ENCODE measurements around the gene GARIN5A.

GARIN5A gene

GRCh38 chr19:50513746-50514345, 37.2 kb upstream of the GARIN5A start, which contains the start of gene ASPDH:
TSS of gene ASPDH (minus strand) at chr19:50513913. CDS start at chr19:50513823, 90 bp downstream.
- Histone ChIP-seq H3K9me2 (replicated peaks; ENCODE audit: control insufficient read depth, low read length) (no peaks in the 10 kb centered on the region), H4K20me1 (ENCODE audit: control insufficient read depth, insufficient read depth, low read depth, low read length) (no peaks in the 10 kb centered on the region), H3K9me3 (ENCODE audit: control insufficient read depth, insufficient read depth, low read length) (no peaks in the 10 kb centered on the region), H3F3A (ENCODE audit: control insufficient read depth, insufficient read depth) (no peaks in the 10 kb centered on the region), H3K36me3 (ENCODE audit: control insufficient read depth, low read length) (no peaks in the 10 kb centered on the region), H3K27ac (ENCODE audit: low read depth, low read length) (no peak within 1 kb of the TSS), H3K4me2 (ENCODE audit: low read length) (no peak within 1 kb of the TSS), H3K4me1 (ENCODE audit: control insufficient read depth, low read length) (peaks cover 14% of the 10 kb centered on the region), H3K79me2 (ENCODE audit: control insufficient read depth, low read length) (peaks cover 3% of the 10 kb centered on the region; the same call in 1 of the 2 replicates), H3K4me3 (ENCODE audit: low read length) (no peak within 1 kb of the TSS), H3K27me3 (ENCODE audit: control insufficient read depth, low read length) (no peaks in the 10 kb centered on the region)
- no peak for TF ChIP-seq EZH2phosphoT487 (IDR thresholded peaks at IDR 0.05; ENCODE audit: borderline replicate concordance, low read length)
- TF ChIP-seq, protein P1, sequence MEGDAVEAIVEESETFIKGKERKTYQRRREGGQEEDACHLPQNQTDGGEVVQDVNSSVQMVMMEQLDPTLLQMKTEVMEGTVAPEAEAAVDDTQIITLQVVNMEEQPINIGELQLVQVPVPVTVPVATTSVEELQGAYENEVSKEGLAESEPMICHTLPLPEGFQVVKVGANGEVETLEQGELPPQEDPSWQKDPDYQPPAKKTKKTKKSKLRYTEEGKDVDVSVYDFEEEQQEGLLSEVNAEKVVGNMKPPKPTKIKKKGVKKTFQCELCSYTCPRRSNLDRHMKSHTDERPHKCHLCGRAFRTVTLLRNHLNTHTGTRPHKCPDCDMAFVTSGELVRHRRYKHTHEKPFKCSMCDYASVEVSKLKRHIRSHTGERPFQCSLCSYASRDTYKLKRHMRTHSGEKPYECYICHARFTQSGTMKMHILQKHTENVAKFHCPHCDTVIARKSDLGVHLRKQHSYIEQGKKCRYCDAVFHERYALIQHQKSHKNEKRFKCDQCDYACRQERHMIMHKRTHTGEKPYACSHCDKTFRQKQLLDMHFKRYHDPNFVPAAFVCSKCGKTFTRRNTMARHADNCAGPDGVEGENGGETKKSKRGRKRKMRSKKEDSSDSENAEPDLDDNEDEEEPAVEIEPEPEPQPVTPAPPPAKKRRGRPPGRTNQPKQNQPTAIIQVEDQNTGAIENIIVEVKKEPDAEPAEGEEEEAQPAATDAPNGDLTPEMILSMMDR (IDR thresholded peaks at IDR 0.05; ENCODE audit: low read depth, low read length, poor library complexity, severe bottlenecking), result no peak

GRCh38 chr19:50512999-50513745, 36.5 kb upstream of the GARIN5A start:
- no peaks in the 10 kb centered on the region for H3K9me2 ChIP-seq (replicated peaks; ENCODE audit: control insufficient read depth, low read length)
- H3K4me3 ChIP-seq (ENCODE audit: low read length), result no peak overlapping the region
- peaks cover 3% of the 10 kb centered on the region; the same call in 1 of the 2 replicates for H3K79me2 ChIP-seq (ENCODE audit: control insufficient read depth, low read length)
- no peaks in the 10 kb centered on the region for H3F3A ChIP-seq (ENCODE audit: control insufficient read depth, insufficient read depth)
- H3K27me3 ChIP-seq (ENCODE audit: control insufficient read depth, low read length), result no peaks in the 10 kb centered on the region
- no peaks in the 10 kb centered on the region for H3K36me3 ChIP-seq (ENCODE audit: control insufficient read depth, low read length)
- no peaks in the 10 kb centered on the region for H3K9me3 ChIP-seq (ENCODE audit: control insufficient read depth, insufficient read depth, low read length)
- no peak overlapping the region for H3K27ac ChIP-seq (ENCODE audit: low read depth, low read length)
- H3K4me2 ChIP-seq (ENCODE audit: low read length), result no peak overlapping the region
- TF ChIP-seq, protein P1 (IDR thresholded peaks at IDR 0.05; ENCODE audit: low read depth, low read length, poor library complexity, severe bottlenecking), result no peak
- TF ChIP-seq EZH2phosphoT487 (IDR thresholded peaks at IDR 0.05; ENCODE audit: borderline replicate concordance, low read length), result no peak
- H3K4me1 ChIP-seq (ENCODE audit: control insufficient read depth, low read length), result peaks cover 14% of the 10 kb centered on the region
- H4K20me1 ChIP-seq (ENCODE audit: control insufficient read depth, insufficient read depth, low read depth, low read length), result no peaks in the 10 kb centered on the region

GRCh38 chr19:50512112-50512998, 35.7 kb upstream of the GARIN5A start:
- Histone ChIP-seq H3F3A (ENCODE audit: control insufficient read depth, insufficient read depth) (no peaks in the 10 kb centered on the region), H4K20me1 (ENCODE audit: control insufficient read depth, insufficient read depth, low read depth, low read length) (no peaks in the 10 kb centered on the region), H3K4me2 (ENCODE audit: low read length) (peak overlapping the region; percentile 90), H3K9me3 (ENCODE audit: control insufficient read depth, insufficient read depth, low read length) (no peaks in the 10 kb centered on the region), H3K27ac (ENCODE audit: low read depth, low read length) (no peak overlapping the region), H3K27me3 (ENCODE audit: control insufficient read depth, low read length) (no peaks in the 10 kb centered on the region), H3K4me1 (ENCODE audit: control insufficient read depth, low read length) (peaks cover 14% of the 10 kb centered on the region), H3K79me2 (ENCODE audit: control insufficient read depth, low read length) (peaks cover 3% of the 10 kb centered on the region; the same call in 1 of the 2 replicates), H3K36me3 (ENCODE audit: control insufficient read depth, low read length) (no peaks in the 10 kb centered on the region), H3K9me2 (replicated peaks; ENCODE audit: control insufficient read depth, low read length) (no peaks in the 10 kb centered on the region), H3K4me3 (ENCODE audit: low read length) (peak overlapping the region; percentile 79)
- TF ChIP-seq, protein P1 (IDR thresholded peaks at IDR 0.05; ENCODE audit: low read depth, low read length, poor library complexity, severe bottlenecking), result no peak
- no peak for TF ChIP-seq EZH2phosphoT487 (IDR thresholded peaks at IDR 0.05; ENCODE audit: borderline replicate concordance, low read length)

Data from DOHH2 (cell line).